HG03439 (cell line): ENCODE data around the gene SERPING1.
A peak's percentile ranks its signal among the peaks of the same experiment; 100 is the strongest.
"Not testable (repeated sequence)": the region's sequence is repeated elsewhere in the genome, so short reads cannot be mapped to it uniquely, and the experiment has no call there.

Source experiments
- ATAC-seq: cut with Tn5 transposase; IDR thresholded peaks from one replicate; pipeline ENCODE4 v1.9.1; 2021; ENCODE audit warnings: mild to moderate bottlenecking, moderate library complexity; ENCODE audit not compliant: unreplicated experiment

The SERPING1 gene

DNA sequence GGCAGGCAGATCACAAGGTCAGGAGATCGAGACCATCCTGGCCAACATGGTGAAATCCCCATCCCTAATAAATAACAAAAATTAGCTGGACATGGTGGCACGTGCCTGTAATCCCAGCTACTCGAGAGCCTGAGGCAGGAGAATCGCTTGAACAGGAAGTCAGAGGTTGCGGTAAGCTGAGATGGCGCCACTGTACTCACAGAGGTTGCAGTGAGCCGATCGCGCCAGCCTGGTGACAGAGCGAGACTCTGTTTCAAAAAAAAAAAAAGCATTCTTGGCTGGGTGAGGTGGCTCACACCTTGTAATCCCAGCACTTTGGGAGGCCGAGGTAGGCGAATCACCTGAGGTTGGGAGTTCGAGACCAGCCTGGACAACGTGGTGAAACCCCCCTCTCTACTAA lies 54.7 kb downstream of the SERPING1 start:
- ATAC-seq: not testable (repeated sequence)

DNA sequence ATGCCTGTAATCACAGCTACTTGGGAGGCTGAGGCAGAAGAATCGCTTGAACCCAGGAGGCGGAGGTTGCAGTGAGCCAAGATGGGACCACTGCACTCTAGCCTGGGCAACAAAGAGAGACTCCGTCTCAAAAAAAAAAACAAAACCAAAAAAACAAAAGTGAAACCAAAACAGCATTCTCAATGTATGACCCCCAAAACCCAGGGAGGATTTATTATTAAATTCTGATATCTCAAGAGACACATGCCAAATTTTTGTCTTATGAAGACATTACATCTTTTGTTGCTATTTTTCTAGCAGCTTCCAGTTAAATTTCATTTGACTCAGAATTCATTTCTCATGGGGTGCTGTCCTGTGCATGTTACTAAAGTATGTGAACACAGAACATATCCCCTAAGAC lies 55.2 kb downstream of the SERPING1 start:
- ATAC-seq: no peak

DNA sequence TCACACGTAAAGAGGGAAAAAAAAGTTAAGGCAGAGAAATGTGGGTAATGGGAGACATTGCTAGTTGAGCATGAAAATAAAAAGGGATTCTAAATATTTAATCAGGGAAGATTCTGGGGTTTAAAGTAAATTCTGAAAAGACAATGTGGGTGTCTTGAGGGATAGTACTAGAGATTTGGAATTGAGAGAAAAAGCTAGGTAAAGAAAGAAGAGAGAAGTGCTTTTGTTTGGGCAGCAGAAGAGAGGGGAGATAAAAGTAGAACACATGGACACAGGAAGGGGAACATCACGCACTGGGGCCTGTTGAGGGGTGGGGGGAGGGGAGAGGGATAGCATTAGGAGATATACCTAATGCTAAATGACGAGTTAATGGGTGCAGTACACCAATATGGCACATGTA lies 55.7 kb downstream of the SERPING1 start:
- ATAC-seq: no peak

DNA sequence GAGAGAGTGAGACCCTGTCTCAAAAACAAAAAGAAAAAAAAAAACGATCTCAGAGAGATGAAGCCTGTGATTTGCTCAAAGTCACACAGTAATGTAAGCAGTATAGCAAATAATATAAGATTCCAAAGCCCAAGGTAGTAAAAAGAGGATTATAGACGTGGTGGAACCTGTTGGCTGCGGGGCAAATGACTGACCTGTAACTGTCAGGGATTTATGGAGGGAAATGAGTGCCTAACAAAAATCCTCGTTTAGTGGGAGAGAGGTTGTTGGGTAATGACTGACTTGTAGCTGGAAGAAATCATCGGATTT lies 59.4 kb downstream of the SERPING1 start:
- ATAC-seq: no peak

DNA sequence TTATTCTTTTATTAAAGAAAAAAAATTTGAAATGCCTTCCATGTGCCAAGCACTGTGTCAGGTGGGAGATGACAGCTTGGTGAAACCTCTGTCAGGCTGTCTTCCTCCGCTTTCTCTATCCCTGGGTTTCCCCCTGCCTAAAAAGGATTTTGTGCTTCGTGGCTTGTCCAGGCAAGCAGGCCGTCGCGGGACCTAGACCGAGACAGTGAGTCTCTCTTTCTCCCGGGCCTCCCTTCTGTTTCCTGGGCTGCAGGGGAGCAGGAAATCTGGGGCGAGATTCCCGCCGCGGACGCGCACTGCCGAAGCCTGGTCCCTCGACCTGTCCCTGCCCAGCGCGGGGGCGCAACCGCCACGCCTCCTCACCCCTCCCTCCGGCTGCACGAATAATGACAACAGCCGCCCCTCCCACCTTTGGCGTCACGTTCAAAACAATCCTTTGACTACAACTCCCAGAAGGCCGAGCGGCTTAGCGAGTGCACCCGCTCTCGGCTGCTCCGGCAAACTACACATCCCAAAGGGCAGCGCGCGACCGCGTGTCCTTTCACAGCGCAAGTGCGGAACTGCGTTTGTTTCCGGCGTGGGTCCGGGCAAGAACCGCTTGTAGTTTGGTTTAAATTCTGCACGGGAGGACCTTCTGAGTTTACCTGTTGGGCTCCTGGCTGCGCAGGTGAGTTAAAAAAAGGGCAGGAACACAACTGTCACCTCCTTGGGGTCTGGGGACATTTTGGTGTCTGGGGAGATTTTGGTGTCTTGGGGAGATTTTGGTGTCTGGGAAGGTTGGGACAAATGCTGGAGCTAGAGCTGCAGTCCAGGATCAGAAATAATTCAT lies 59.9 kb downstream of the SERPING1 start, which contains the start of gene CLP1:
CLP1 (plus strand) TSS at position 569 of the 829 bp plus-strand sequence. CDS start 1,715 bp downstream, outside the sequence.
- peak; percentile 99 for ATAC-seq

DNA sequence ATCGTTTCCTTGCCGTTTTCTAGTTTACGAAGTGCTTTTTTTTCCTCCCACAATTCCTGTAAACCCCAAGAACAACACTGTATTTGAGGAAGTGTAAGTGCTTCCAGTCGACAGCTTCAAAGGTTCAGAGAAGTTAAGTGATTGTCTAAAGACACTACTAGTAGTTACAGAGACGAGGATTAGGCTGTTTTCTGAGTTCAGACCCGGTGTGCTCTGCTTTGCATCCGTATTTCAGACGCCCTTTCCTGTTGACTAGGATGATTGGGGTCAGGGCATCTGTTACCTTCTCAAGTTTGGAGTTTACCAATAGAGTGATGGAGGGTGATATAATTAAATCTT lies 60.5 kb downstream of the SERPING1 start:
- ATAC-seq: no peak

DNA sequence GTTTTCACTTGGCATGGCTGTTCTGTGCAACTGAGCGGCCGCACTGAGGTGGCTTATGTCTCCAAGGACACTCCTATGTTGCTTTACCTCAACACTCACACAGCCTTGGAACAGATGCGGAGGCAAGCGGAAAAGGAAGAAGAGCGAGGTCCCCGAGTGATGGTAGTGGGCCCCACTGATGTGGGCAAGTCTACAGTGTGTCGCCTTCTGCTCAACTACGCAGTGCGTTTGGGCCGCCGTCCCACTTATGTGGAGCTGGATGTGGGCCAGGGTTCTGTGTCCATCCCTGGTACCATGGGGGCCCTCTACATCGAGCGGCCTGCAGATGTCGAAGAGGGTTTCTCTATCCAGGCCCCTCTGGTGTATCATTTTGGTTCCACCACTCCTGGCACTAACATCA lies 62.2 kb downstream of the SERPING1 start:
- no peak for ATAC-seq

DNA sequence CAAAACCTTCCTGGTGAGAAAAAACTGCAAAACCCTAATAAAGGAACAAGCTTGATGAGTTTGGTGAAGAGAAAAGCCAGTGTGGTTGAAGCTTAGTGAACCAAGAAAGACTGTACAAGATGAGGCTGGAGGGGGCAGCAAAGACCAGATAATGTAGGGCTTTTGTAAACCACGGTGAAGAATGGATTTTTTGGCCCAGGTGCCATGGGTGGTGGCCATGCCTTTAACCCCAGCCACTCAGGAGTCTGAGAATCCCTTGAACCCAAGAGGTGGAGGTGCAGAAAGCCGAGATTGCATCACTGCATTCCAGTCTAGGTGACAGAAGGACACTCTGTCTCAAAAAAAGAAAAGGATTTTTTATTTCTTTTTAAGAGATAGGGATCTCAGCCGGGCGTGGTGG lies 65.4 kb downstream of the SERPING1 start:
- no peak for ATAC-seq

DNA sequence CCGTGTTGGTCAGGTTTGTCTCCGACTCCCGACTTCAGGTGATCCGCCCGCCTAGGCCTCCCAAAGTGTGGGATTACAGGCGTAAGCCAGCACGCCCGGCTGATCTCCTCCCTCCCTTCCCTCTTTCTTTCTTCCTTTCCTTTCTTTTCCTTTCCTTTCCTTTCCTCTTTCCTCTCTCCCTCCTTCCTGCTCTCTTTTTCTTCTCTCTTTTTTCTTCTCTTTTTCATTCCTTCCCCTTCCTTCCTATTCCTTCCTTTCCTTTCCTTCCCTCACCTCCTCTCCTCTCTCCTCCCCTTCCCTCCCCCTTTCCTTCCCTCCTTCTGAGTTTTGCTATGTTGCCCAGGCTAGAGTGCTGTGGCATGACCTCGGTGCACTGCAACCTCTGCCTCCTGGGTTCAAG lies 66.5 kb downstream of the SERPING1 start:
- no peak for ATAC-seq
